NCI-H146 treated with DMSO at 0.1 percent for 48 hours (cell line): ENCODE results near the gene ZIK1.
A peak's percentile ranks its signal among the peaks of the same experiment; 100 is the strongest.

Experiments
- DNase-seq: peaks from one replicate; lab custom pipeline; 2025; ENCODE audit not compliant: unreplicated experiment; lab: John Stamatoyannopoulos, UW

ZIK1 gene

GRCh38 chr19:57583521-57584416 lies at the start of gene ZIK1:
Gene ZIK1 (plus strand): TSS chr19:57584145. CDS start chr19:57584357, 212 bp downstream.
- DNase-seq, result peak; percentile 93

GRCh38 chr19:57537953-57538547 lies 45.9 kb upstream of the ZIK1 start:
- no peak for DNase-seq

GRCh38 chr19:57546513-57546912 lies 37.4 kb upstream of the ZIK1 start:
- no peak for DNase-seq

- no peak for DNase-seq
These were observed 31.5 kb upstream of the ZIK1 start for GRCh38 chr19:57552432-57552831.

GRCh38 chr19:57557659-57558058 lies 26.3 kb upstream of the ZIK1 start:
- DNase-seq, result no peak

- no peak for DNase-seq
These were observed 25.4 kb upstream of the ZIK1 start for GRCh38 chr19:57558525-57558924.

- DNase-seq, result no peak
These were observed 24.9 kb upstream of the ZIK1 start for GRCh38 chr19:57559008-57559403.

- peak; percentile 67 for DNase-seq
These were observed 24.4 kb upstream of the ZIK1 start, which contains the start of gene ZNF550 for GRCh38 chr19:57559404-57560025. Gene ZNF550 (minus strand): TSS chr19:57559863. CDS start chr19:57559682, 181 bp downstream.

- no peak for DNase-seq
These were observed 23.9 kb upstream of the ZIK1 start for GRCh38 chr19:57560049-57560491.

GRCh38 chr19:57563547-57563946 lies 20.4 kb upstream of the ZIK1 start:
- no peak for DNase-seq

GRCh38 chr19:57566396-57567265 lies 17.3 kb upstream of the ZIK1 start:
- no peak for DNase-seq

- no peak for DNase-seq
These were observed 13.2 kb upstream of the ZIK1 start for GRCh38 chr19:57570707-57571106.

GRCh38 chr19:57572415-57572947 lies 11.5 kb upstream of the ZIK1 start:
- DNase-seq, result no peak

- no peak for DNase-seq
These were observed 7.3 kb upstream of the ZIK1 start for GRCh38 chr19:57576661-57577060.

GRCh38 chr19:57578487-57579205 lies 5.3 kb upstream of the ZIK1 start, which contains the start of gene ZNF416:
Gene ZNF416 (minus strand): TSS chr19:57578911. CDS start chr19:57578704, 207 bp downstream.
- DNase-seq, result peak; percentile 95

GRCh38 chr19:57583104-57583520 lies 833 bp upstream of the ZIK1 start:
- DNase-seq, result no peak

- DNase-seq, result no peak
These were observed 3.6 kb downstream of the ZIK1 start for GRCh38 chr19:57587529-57587928.

- no peak for DNase-seq
These were observed 15.4 kb downstream of the ZIK1 start for GRCh38 chr19:57599377-57599760.

- peak; percentile 77 for DNase-seq
These were observed 15.9 kb downstream of the ZIK1 start, which contains the start of gene ZNF530 for GRCh38 chr19:57599761-57600383. Gene ZNF530 (plus strand): TSS chr19:57599885. CDS start chr19:57604346, 4,461 bp downstream.
